ENCODE measurements around the gene WNT3.

The WNT3 gene

GRCh38 chr17:46766493-46767491 lies 51.7 kb downstream of the WNT3 start:
- TF ChIP-seq CTCF (tag by site-specific recombination; IDR thresholded peaks at IDR 0.05), result no peak
- no peak for TF ChIP-seq ZNF776 (tag by site-specific recombination; IDR thresholded peaks at IDR 0.05; ENCODE audit: borderline replicate concordance)
- TF ChIP-seq ZNF704 (tag by site-specific recombination; IDR thresholded peaks at IDR 0.05), result no peak
- TF ChIP-seq ZNF175 (tag by site-specific recombination; IDR thresholded peaks at IDR 0.05), result no peak
- TF ChIP-seq ZNF837 (tag by site-specific recombination; IDR thresholded peaks at IDR 0.05), result no peak
- TF ChIP-seq ZEB2 (tag by site-specific recombination; IDR thresholded peaks at IDR 0.05), result no peak
- TF ChIP-seq KLF16 (tag by site-specific recombination; IDR thresholded peaks at IDR 0.05), result no peak
- no peak for TF ChIP-seq ZNF174 (tag by site-specific recombination; IDR thresholded peaks at IDR 0.05)
- no peak for TF ChIP-seq ZNF623 (tag by site-specific recombination; IDR thresholded peaks at IDR 0.05)
- no peak for TF ChIP-seq ZSCAN30 (tag by site-specific recombination; IDR thresholded peaks at IDR 0.05)
- TF ChIP-seq ZNF416 (tag by site-specific recombination; IDR thresholded peaks at IDR 0.05), result no peak
- no peak for TF ChIP-seq ZNF16 (tag by site-specific recombination; IDR thresholded peaks at IDR 0.05; ENCODE audit: low read depth)
- no peak for TF ChIP-seq ZSCAN23 (tag by site-specific recombination; IDR thresholded peaks at IDR 0.05)
- no peak for TF ChIP-seq ZNF362 (tag by site-specific recombination; IDR thresholded peaks at IDR 0.05)
- TF ChIP-seq ZNF37A (tag by site-specific recombination; IDR thresholded peaks at IDR 0.05), result no peak
- CTCF ChIA-PET, result interaction anchor here (0.6 to 1.3 kb wide), 4 partner anchors 14 to 176 kb away, joined by 3 to 6 read pairs (median 3); no protein-coding TSS in a partner anchor
- POLR2A ChIA-PET, result no interaction called here
- Histone ChIP-seq H3K36me3 (ENCODE audit: control insufficient read depth in 2 of 2, insufficient read depth in 1 of 2, low read length in 2 of 2) (peaks cover 4 to 41% of the 10 kb centered on the region in 2 experiments), H3K27ac (ENCODE audit: extremely low read depth, low read depth, low read length) (no peak overlapping the region), H3K4me1 (ENCODE audit: control insufficient read depth, insufficient read depth, low read length) (0 out of 2 replicates have a peak, but pooled peaks cover 3% of the 10 kb centered on the region), H3K4me3 (ENCODE audit: low read depth, low read length) (no peak overlapping the region), H3K9me3 (ENCODE audit: control insufficient read depth, insufficient read depth, low read depth, low read length) (no peaks in the 10 kb centered on the region)

- ChIA-PET CTCF (interaction anchor here (0.9 to 1.7 kb wide), 3 partner anchors 11 to 70 kb away, joined by 3 to 4 read pairs (median 3); no protein-coding TSS in a partner anchor), POLR2A (no interaction called here)
- no peak overlapping the region for H3K27ac ChIP-seq (ENCODE audit: extremely low read depth, low read depth, low read length)
- no peak for TF ChIP-seq ZNF561 (tag by site-specific recombination; IDR thresholded peaks at IDR 0.05; ENCODE audit: borderline replicate concordance)
- no peak for TF ChIP-seq ZBTB44 (tag by site-specific recombination; IDR thresholded peaks at IDR 0.05)
- H3K36me3 ChIP-seq (ENCODE audit: control insufficient read depth in 2 of 2, insufficient read depth in 1 of 2, low read length in 2 of 2), result peaks cover 4 to 47% of the 10 kb centered on the region in 2 experiments
- H3K4me3 ChIP-seq (ENCODE audit: low read depth, low read length), result no peak overlapping the region
- H3K4me1 ChIP-seq (ENCODE audit: control insufficient read depth, insufficient read depth, low read length), result no peaks in the 10 kb centered on the region
- no peaks in the 10 kb centered on the region for H3K9me3 ChIP-seq (ENCODE audit: control insufficient read depth, insufficient read depth, low read depth, low read length)
Observed at GRCh38 chr17:46765453-46765852, 53.0 kb downstream of the WNT3 start.
